NCI-H2196 (cell line): ENCODE results near the gene SLC17A9.
"Not testable (repeated sequence)": the region's sequence is repeated elsewhere in the genome, so short reads cannot be mapped to it uniquely, and the experiment has no call there.

Source experiments
- DNase-seq: peaks from one replicate; lab custom pipeline; 2025; ENCODE audit not compliant: unreplicated experiment; lab: John Stamatoyannopoulos, UW

Gene SLC17A9

DNA sequence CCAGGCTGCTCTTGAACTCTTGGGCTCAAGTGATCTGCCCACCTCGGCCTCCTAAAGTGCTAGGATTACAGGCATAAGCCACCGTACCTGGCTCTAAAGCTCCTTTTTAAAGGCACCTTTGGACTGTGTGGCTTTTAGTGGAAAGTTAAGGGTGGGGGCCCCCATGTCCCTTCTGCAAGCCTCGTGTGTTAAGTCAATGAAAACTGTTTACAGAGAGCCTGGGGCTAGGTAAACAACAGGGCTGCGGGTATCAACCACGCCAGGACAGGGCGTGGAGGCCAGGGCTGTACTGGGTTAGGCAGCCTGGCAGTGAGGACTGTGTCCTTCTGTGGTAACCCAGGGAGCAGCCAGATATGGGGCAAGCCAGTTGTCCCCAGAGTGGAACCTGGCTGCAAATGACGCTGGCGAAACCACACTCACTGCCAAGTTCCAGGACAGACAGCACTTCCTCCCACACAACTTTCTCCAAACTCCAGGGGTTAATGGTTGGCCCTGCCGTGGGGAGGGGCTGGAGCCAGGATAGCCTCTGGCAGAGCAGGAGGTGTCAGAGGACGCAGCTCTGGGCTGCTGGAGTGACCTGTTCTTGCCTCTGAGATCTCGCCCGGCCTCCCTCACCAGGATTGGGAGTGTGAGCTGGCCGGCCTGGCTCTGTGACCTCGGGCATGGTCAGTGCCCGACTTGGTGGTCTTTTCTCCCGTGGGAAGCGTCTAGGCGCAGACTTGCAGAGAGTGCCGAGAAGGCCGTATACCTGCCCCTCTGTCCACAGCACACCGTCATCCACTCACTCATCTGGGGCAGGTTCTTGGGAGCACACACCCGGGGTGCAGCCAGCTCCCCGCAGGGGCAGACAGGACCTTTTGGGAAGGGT lies 3.2 kb downstream of the SLC17A9 start:
- no peak for DNase-seq

DNA sequence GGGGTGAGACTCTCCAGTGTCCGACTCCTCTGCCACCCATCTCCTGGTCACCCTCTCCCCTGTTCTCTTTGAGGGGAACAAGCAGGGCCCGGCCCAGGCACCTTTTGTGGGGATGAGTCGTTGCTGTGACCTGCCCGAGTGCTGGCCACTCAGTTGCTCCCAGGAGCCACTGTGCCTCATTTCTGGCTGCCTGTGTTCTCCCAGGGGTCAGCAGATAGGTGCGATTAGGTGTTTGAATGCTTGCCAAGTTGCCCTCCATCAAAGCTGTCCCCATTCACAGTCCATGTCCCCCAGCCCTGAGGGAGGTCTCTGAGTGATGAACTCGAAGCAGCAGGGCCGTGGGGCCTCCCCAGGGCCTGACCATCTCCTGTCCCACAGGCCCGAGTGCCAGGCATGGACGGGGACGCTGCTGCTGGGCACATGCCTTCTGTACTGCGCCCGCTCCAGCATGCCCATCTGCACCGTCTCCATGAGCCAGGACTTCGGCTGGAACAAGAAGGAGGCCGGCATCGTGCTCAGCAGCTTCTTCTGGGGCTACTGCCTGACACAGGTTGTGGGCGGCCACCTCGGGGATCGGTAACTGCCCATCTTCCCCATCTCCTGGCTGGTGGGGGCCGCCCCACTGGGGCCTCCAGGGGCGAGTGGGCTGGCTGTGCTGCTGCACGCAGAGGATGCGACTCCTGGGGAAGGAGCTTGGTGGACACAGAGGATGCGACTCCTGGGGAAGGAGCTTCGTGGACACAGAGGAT lies 4.1 kb downstream of the SLC17A9 start:
- DNase-seq: no peak

DNA sequence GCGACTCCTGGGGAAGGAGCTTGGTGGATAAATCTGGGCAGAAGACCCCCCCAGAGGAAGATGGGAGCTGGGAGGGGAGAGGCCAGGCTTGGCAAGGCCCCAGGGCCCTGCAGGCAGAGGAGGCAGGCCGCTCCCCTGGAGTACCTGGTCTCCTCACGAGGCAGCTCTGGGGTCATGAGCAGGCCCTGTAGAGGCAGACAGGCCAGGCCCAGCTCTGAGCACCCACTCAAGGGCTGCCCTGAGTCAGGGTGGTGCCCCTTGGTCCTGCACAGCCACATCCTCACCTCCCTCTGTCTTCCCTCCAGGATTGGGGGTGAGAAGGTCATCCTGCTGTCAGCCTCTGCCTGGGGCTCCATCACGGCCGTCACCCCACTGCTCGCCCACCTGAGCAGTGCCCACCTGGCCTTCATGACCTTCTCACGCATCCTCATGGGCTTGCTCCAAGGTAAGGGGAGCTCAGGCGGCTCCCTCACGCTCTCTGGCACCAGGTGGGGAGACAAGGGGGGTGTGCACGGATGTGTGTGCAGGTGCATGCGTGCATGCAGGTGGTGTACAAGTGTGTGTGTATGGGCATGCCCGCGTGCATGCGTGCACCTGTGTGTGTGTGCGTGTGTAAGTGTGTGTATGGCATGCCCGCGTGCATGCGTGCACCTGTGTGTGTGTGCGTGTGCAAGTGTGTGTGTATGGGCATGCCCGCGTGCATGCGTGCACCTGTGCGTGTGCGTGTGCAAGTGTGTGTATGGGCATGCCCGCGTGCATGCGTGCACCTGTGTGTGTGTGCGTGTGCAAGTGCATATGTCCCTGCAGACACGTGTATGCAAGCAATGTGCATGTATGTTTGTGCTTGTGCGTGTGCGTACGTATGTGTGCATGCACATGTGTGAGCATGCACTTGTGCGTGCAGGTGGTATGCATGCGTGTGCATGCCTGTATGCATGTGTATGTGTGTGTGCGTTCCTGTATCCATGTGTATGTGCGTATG lies 4.9 kb downstream of the SLC17A9 start:
- no peak for DNase-seq

GRCh38 chr20:62958388-62959100 lies 6.0 kb downstream of the SLC17A9 start:
- DNase-seq: no peak

- DNase-seq: no peak
Observed at GRCh38 chr20:62959101-62959971, 6.8 kb downstream of the SLC17A9 start.

DNA sequence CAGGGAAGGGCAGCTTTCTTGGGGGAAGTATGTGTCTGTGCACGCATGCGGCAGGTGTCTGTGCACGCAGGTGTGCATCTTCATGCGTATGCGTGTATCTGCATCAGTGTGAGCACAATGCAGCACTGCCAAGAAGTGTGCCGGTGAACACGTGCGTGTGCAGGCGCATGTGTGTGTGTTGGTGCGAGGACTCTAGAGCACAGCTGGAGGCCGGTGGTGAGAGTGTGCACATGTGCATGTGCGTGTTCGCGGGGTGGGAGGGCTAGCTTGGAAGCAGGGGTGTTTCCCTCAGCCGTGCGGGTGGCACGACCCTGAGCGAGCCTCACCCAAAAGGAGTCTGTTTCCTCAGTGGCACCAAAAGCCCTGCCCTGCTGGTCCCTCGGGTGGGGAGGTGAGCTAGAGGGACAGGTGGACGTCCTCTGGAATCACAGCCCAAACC lies 7.5 kb downstream of the SLC17A9 start:
- no peak for DNase-seq

DNA sequence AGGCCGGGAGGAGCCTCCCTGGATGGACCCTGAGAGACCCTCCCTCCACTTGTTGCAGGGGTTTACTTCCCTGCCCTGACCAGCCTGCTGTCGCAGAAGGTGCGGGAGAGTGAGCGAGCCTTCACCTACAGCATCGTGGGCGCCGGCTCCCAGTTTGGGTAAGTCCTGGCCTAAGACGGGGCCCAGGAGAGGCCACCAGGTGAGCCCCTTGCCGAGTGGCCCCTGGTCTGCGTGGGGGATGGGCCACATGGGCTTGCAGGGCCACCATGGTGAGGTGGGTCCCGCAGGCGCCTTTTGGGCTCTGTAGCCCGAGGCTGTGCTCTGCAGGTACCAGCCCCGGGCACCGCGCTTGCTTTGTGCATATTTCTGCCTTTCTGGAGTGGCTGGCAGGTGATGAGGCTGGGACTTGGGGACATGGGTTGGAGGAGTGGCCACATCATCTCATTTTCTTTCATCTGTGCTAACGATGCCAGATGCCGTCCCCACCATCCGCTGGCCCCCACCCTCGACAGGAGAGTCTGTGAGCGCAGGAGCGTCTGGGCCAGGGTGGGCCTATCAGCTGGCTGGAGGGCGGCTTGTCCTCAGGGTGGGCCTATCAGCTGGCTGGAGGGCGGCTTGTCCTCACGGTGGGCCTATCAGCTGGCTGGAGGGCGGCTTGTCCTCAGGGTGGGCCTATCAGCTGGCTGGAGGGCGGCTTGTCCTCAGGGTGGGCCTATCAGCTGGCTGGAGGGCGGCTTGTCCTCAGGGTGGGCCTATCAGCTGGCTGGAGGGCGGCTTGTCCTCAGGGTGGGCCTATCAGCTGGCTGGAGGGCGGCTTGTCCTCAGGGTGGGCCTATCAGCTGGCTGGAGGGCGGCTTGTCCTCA lies 8.2 kb downstream of the SLC17A9 start:
- not testable (repeated sequence) for DNase-seq

- no peak for DNase-seq
Observed at GRCh38 chr20:62961310-62961783, 8.8 kb downstream of the SLC17A9 start.

- no peak for DNase-seq
Observed at GRCh38 chr20:62961799-62962198, 9.3 kb downstream of the SLC17A9 start.

DNA sequence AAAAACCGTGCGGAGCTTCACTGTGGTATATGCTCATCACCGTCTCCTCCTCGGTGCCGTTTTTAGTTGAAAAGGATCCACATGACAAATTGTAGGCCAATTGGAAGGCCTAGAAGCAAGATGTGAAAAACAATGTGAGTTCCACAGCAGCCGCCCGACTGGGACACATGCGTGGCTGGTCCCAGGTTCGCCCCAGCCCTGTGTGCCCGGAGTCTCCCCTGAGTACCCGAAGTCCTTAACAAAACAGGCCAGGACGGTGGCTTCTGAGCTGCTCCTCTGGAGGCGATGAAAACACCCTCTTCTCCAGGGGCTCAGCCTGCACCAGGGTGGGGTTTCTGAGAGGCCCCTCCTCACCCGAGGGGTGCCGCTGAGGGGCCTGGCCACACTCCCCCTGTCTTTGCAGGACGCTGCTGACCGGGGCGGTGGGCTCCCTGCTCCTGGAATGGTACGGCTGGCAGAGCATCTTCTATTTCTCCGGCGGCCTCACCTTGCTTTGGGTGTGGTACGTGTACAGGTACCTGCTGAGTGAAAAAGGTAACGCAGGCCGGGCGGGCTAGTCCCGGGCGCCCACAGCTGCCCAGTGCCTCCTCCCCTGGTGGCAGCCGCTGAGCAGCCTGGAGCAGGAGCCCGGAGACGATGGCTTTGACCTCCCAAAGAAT lies 9.8 kb downstream of the SLC17A9 start:
- no peak for DNase-seq

- no peak for DNase-seq
Observed at GRCh38 chr20:62962891-62963613, 10.5 kb downstream of the SLC17A9 start.

DNA sequence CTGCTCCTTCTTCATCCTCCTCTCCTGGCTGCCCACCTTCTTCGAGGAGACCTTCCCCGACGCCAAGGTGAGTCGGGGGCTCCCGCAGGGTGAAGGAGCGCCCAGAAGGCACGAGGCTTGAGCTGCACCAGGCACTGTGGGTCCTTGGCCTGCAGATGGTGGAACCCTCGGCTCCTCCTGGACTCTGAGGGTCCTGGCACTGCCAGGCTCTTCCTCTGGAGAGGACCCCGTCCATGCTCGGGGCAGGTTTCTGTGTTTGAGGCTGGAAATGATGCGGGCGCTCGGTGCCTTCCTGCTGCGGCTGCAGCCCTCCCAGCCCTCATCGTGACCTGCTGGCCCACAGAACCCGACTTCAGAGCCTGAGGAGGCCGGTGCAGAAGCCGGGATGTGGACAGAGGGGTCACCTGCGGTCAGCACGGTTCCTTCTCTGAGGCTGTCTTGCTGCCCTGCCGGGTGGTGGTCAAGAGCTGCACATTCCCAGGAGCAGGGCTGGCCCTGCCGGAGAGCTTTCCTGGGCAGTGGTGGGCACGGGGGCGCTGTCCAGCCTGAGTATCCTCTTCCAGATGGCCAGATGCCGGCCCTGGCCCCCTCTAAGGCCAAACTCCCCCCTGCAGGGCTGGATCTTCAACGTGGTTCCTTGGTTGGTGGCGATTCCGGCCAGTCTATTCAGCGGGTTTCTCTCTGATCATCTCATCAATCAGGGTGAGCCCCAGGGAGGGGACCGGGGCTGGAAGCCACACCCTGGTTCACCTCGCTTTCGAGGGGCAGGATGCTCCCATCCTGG lies 11.3 kb downstream of the SLC17A9 start:
- no peak for DNase-seq

DNA sequence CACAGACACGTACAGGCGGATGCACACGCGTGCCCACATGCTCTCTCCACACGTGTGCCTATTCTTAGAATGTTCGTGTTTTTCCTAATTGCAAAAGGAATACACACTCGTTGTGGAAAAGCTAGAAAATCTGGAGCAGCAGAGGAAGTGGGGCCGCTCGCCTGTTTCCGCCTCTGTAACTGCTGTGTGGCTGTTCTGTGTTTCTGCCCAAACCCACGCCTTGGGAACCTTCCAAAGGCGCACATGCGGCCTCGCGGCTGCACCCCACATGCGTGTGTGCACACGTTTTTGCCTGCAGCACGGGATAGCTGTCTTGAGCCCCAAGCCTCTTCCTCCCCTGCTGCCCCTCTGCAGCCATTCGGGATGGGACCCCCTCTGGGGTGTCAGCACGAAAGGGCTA lies 12.2 kb downstream of the SLC17A9 start:
- no peak for DNase-seq

DNA sequence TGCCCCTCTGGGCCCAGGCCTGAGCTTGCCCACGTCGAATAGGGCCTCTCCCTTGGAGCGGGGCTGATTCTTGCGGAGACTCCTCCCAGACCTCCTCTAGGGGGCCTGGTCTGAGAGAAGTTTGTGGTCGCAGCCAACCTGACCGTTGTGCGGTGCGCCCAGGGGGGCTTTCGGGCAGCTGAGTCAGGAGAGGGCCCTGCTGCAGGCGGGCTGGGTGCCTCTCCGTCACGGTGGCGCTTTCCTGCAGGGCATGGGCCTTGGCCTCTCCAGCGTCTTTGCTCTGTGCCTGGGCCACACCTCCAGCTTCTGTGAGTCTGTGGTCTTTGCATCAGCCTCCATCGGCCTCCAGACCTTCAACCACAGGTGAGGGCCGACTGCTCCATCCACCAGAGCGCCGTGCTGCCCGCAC lies 12.9 kb downstream of the SLC17A9 start:
- DNase-seq: no peak

GRCh38 chr20:62966212-62967148 lies 14.0 kb downstream of the SLC17A9 start:
- no peak for DNase-seq
